ENCODE data around the gene WDFY2.
"Not testable (repeated sequence)": the region's sequence is repeated elsewhere in the genome, so short reads cannot be mapped to it uniquely, and the experiment has no call there.

DNA sequence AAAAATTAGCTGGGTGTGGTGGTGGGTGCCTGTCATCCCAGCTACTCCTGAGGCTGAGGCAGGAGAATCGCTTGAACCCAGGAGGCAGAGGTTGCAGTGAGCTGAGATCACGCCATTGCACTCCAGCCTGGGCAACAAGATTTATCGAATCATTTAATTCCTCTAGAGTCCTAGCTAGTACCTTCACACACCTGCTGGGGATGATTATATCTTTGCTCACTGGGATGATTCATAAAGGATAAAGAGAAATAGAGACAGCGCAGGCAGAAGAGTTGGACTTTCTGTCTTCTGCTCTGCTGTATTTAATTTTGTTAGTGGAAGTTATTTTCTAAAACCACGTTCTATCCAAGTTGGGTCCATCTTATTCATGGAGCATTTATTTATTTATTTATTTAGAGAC lies 56.4 kb downstream of the WDFY2 start:
- TF ChIP-seq, protein P1, sequence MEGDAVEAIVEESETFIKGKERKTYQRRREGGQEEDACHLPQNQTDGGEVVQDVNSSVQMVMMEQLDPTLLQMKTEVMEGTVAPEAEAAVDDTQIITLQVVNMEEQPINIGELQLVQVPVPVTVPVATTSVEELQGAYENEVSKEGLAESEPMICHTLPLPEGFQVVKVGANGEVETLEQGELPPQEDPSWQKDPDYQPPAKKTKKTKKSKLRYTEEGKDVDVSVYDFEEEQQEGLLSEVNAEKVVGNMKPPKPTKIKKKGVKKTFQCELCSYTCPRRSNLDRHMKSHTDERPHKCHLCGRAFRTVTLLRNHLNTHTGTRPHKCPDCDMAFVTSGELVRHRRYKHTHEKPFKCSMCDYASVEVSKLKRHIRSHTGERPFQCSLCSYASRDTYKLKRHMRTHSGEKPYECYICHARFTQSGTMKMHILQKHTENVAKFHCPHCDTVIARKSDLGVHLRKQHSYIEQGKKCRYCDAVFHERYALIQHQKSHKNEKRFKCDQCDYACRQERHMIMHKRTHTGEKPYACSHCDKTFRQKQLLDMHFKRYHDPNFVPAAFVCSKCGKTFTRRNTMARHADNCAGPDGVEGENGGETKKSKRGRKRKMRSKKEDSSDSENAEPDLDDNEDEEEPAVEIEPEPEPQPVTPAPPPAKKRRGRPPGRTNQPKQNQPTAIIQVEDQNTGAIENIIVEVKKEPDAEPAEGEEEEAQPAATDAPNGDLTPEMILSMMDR (conservative IDR thresholded peaks at IDR 0.05), result not testable (repeated sequence)
- TF ChIP-seq EZH2 (IDR thresholded peaks at IDR 0.05; ENCODE audit: low read depth), result not testable (repeated sequence)

All from PC-9 (cell line).